GM18520 (cell line): ENCODE data around the gene NRXN2.
"Not testable (repeated sequence)": the region's sequence is repeated elsewhere in the genome, so short reads cannot be mapped to it uniquely, and the experiment has no call there.

Source experiments
- ATAC-seq: cut with Tn5 transposase; IDR thresholded peaks from one replicate; pipeline ENCODE4 v1.9.1; 2021; ENCODE audit not compliant: unreplicated experiment

Gene NRXN2

DNA sequence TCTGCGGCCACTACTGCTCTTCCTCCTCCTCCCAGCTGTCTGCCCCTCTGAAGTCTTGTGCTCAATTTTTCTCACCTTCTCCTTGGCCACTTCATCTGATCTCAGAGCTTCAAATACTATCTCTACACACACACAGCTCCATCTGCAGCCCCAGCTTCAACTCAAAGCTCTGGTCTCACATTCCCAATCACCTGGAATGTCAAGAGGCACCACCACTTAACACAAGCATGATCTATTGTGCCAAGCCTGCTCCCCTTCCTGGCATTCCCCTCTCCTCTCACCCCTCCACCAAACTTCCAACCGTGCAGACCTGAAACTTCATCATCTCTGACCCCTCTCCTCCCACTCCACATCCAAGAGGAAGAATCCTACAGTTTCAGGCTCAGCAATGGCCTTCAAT is 17.5 kb downstream of the NRXN2 start:
- no peak for ATAC-seq

DNA sequence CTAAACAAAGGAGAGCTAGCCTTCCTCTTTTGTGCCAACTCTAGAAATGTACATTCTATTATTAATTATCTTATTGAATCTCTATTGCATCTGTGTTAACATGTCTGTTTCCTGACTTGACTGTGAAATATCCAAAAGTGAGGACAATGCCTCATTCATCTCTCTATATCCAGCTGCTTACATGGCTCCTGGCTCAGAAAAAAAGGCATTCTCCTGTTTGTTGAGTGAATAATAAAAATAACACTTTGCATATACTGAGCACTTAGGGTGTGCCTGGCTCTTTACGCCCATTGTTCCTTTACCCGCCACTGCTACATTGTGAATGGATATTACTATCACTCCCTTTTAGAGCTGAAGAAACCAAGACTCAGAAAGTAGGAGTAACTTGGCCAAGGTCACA is 19.9 kb downstream of the NRXN2 start:
- no peak for ATAC-seq

DNA sequence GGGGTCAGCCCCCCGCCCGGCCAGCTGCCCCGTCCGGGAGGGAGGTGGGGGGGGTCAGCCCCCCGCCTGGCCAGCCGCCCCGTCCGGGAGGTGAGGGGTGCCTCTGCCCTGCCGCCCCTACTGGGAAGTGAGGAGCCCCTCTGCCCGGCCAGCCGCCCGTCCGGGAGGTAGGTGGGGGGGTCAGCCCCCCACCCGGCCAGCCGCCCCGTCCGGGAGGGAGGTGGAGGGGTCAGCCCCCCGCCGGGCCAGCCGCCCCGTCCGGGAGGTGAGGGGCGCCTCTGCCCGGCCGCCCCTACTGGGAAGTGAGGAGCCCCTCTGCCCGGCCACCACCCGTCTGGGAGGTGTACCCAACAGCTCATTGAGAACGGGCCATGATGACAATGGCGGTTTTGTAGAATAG is 21.0 kb downstream of the NRXN2 start:
- ATAC-seq, result not testable (repeated sequence)

DNA sequence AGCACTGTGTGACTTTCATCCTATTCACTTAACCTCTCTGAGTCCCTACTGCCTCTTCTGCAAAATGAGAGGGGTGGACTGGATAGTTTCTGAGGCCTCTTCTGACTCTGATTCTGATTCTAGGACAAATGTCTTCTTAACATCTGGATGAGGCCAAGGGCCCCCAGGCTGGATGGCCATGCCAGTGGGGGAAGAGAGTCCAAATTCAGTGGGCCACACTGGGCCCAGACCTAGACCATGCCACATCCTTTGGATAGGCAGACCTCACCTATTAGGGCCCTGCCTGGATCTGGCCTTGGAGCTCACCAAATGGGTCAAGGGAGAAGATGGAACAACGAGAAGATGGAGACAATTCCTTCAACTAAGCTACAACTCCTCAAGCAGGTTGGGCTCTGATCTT is 24.6 kb downstream of the NRXN2 start:
- ATAC-seq, result no peak

DNA sequence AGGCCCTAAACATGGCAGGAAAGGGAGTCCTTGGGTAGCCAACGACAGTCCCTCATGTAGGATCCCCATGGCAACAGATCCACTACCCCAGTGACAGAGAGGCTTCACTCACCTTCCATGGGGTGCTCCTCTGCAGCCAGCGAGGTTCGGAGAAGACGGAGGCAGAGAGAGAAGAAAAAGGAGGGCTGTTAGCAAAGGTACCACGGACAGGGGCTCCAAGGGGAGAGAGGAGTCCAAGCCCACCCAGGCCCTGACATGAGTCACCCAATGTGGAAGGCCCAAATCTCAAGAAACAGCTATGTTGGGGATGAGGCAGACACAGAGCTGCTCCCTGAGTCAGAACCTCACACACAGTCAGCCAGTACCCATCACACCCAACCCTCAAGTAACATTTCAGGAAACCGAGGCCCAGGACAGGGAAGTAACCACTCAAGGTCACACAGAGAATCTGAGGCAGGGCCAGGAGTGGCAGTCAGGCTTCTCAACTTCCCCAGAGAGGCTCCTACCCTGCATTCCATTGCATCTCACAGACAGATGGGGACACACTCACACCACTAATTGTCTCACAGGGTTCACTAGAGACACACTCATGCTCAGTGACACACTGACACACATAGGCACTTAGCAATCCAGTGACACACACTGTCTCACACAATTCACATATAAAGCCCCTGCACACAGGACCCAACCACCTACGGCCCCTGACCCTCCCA is 25.2 kb downstream of the NRXN2 start:
- no peak for ATAC-seq

DNA sequence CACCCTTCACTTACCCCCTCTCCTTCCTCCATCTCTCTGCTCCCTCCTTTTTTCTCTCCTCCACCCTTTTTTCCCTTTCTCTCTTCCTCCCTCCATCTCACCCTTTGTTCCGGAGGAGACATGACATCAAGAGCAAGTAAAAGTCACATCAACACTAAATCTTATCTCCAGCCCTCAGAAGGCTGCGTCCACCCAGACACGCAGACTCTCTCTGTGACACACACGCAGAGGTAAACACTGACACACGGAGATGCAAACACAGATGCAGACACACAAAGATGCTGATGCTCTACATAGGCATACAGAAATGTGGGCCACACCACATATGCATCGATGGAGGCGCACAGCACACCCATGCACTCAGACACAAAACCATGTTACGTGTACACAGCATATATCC is 27.0 kb downstream of the NRXN2 start:
- ATAC-seq, result no peak

DNA sequence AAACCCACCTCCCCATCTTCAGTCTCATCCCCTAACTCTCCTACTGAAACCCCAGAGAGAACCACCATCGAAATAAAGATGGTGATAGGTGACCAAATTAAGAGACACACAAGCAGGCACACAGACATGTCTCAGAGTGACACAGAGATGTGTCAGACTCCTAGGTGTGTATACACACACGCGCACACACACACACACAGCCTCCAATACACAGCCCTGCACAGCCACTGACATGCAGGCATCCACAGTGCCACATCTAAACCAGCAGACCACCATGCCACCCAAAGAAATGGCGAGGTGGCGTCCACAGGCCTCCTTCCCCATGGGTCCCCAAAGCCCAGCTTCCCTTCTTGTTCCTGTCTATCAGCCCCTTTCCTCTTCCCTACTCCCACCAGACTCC is 27.4 kb downstream of the NRXN2 start:
- ATAC-seq, result no peak

DNA sequence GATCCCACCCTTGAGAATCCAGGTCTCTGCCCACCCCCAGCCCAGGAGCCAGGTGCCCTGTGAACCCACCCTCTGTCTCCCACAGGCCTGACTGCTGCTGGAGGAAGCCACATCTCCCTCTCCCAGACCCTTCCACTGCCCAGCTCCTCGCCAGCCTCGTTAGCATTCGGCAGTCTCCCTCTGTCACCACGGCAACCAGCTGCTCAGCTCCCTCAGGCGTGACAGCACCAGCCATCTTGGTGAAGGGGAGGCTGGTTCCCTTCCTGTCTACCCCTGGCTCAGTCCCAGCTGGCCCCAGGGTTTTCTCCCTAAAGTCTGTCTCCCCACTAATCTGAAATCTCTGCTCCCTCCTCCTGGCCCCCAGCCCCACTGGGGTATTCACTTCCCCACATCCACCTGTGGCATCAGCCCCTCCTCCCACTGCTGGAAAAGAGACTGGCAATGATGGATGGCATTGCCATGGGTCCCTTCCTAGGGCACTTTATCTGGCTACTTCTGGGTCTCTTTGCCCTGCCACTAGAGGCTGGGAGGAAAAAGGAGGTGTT is 28.1 kb downstream of the NRXN2 start:
- no peak for ATAC-seq

DNA sequence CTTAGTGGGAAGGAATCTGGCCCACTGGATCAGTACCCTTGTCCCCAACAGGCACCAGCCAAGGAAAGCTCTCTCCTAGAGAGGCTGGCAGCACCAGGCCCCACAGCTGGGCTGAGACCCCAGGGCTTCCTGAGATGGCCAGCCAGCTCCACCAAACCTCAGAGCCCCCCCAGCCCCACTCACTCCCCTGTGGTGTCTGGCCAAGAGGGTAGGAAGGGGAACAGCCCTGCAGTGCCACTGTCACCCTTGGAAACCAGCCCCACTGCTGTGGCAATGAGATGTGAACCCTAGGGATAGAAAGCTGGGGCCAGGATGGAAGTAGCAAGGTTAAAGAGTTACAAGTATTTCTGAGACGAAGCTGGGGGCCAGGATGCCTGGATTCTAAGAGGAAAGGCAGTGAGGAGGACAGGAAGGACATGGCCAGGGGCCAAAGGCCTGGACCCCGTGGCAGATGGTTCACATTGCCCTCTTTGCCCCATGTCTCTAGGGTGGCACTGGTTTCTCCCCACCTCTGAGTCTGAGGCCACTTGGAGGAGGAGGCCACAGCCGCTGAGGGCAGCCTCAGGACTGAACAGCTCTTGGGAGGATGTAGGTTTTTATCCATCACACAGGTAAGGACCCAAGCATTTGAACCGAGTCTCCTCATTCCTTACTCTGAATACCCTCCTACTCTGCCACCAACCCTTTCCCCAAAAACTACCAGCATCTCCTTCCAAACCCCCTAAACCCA is 28.8 kb downstream of the NRXN2 start:
- no peak for ATAC-seq

DNA sequence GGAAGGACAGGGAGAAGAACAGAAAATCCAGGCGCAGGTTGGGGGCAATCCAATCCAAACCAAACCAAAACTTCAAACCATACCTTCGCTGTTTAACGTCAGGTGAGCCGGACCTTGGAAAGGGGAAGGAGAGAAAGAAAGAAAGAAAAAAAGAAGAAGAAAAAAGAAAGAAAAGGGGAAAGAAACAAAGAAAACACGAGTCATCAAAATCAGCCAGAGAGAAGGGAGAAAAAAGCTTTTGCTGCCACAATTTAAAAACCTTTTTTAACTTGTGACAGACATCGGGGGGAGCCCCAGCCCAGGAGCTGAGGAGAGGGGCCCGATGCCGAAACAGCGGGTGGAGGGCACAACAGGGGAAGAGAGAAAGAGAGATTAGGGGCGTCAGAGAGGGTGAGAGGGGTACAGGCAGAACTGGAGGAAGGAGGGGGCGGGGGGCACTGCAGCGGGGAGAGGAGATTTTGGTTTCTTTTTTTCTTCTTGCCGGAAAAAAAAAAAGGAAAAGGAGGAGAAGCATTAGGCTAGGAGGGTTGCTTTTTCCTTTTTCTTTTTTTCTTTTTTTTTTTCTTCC is 30.1 kb downstream of the NRXN2 start:
- ATAC-seq, result no peak

DNA sequence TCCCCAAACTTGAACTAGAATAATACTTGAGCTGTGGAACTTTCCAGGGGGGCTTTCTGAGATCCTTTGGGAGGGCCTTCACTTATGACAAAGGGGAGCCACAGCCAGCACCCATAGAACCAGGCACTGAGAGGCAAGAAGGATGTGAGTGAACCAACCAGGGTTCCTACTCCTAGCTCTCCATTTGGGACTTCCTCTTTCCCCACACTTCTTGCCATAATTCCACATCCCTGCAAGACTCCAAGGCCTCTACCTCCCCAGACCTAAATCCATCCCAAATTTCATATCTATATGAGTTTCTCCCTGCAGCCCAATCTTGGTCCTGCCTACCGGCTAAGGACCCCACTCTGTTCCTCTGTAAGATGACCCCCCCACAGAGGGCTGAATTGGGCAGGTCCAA is 31.5 kb downstream of the NRXN2 start:
- ATAC-seq, result no peak

DNA sequence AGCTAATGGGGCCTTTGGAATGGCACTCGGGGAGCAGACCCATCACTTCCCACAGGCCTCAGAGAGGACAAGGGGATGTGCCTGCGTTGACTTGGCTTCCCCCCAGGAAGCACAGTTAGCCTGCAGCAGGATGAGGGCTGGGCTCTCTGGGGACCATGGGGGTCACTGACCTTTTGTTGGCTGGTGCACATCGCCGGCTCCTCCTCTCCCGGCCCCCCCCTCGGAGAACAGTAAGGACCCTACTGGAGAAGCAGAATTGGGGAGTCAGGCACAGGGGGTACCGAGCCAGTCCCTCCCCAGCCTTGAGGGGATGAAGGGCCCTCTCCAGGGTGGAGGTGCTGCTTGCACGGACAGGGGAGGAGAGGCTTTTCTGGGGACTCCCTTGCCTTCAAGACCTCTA is 32.8 kb downstream of the NRXN2 start:
- ATAC-seq, result no peak

DNA sequence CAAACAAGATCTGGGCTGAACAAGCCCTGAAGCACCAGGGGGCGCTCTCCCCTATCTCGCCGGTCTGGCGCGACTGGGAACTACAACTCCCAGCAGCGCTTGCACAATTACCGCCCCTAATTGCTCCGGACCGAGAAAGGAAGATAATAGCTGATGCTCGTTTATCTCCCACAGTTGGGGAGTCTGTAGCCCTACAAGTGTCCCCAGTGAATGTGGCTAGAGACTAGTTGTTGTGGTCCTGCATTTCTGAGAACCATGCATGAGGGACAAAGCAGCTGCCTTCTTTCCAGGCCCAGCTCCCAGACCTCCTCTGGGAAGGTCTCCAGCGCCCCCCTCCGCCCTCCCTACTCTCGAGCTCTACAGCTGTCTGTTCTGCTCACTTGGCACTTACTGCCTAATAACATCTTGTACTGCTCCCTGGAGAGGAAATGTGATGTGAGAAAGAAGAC is 34.4 kb downstream of the NRXN2 start:
- no peak for ATAC-seq

DNA sequence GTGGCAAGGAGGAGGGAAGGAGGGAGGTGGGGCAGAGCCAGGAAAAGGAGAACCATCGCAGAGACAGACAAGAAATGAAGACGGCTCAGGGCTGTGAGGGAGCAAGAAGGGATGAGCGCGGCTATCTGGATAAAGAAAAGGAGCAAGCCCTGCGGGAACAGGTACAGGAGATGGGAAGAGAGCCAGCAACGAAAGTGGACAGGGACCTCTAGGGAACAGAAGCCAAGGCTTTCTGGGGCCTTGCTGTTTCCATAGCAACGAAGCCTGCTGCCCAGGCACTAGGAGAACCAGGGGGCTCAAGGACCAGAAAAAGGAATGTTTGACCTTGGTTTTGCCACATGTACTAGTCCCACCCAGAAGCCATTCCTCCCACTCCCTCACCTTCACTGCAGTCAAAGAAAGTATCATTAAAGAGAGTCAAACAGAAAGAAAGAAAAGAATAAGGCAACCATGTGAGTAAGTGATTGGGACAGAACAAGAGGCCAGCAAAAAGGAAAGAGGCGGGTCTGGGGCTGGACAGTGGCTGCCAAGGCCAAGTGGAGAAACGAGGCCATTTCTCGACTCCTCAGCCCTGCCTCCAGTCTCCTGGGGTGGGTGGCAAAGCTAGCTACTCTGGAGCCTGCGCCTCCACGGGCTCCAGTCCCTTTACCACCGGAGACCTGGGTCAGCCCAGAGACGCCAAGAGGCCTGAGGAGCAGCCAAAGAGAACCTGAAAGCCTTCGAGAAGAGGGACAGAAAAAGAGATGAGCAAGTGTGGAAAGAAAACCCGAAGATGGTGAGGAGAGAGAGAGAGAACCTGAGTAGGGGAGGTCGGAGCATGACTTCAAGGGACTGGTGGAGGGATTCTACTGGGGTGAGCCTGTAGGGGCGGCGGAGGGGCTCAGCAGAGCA is 35.1 kb downstream of the NRXN2 start:
- ATAC-seq, result no peak

DNA sequence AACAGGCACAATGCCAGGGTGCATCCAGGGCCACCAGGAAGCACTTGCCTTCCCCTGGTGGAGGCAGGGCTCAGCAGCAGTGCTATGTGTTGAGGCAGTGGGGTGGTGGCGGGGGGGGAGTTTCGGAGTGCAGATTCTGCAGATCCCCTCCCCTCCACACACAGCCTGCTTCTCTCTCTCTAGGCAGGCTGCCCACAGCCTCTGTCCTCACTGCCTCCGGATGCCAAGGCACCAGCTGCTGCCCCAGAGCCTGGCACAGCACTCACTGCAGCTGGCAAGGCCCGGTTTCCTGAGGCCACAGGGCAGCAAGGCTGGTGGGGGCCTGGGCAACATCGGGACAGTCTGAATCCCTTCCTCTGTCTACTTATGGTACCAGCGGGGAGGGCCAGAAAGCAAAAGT is 35.8 kb downstream of the NRXN2 start:
- no peak for ATAC-seq

DNA sequence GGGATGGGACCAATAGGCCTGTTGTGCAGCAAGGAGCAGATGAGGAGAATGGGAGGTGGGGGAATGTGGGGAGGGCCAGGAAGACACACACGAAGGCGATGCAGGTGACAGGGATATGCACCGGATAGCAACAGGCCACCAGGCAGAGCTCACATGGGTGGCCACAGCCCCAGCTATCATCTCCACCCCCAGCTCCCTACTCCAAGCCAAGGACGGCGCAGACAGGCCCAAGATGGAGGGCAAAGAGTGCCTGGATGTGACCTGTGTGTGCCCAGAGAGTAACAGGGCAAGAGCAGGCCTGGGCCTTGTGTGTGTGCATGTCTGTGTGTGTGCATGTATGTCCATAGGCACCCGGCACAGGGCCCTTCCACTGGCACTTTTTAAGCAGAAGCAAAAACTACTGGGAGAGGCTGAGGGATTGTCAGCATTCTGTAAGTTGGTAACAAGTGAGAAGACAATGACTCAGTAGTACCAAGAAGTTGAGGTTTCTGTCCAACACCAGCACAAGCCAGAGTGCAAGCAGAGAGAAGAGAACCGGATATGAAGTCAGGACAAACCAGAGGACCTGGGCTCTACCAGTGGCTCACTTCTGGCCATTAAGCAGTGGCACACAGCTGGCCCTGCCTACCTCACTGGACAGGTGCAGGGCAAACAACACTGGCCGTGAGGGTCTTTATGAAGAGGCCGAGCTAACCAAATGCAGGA is 36.4 kb downstream of the NRXN2 start:
- ATAC-seq, result no peak

DNA sequence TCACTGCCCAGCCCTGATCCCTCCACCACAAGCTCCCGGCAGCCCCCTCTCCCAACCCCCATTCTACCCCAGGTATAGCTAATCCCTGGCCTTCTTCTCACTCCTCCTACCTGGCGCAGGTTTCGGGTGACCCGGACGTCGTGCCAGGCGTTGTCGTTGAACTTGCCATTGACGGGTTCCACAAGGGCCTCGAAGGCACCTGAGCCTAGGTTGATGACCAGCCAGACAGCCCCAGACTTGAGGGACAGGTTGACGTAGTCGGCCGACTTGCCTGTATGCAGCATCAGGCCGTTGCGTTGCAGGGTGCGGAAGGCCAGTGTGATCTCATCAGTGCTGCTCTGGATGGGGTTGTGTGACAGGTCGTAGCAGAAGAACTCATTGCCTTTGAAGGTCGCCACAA is 37.5 kb downstream of the NRXN2 start:
- no peak for ATAC-seq

DNA sequence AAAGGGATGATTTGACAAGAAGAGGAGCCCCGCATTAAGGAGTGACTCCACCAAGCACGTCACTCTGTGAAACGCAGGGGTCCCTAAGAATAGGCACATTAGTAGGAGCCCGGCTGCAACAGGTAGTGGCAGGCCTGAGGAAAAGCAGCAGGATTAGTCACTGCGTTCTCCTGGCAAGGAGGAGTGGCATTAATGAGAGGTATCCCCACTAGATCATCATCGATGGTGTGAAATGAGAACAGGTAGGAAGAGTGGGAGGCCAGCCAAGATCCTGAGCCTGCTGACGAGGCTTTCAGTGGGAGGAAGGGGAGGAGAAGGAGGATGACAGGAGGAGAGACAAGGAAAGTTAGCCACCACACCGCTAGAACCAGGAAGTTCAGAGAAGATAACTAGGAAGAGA is 38.6 kb downstream of the NRXN2 start:
- ATAC-seq, result no peak

DNA sequence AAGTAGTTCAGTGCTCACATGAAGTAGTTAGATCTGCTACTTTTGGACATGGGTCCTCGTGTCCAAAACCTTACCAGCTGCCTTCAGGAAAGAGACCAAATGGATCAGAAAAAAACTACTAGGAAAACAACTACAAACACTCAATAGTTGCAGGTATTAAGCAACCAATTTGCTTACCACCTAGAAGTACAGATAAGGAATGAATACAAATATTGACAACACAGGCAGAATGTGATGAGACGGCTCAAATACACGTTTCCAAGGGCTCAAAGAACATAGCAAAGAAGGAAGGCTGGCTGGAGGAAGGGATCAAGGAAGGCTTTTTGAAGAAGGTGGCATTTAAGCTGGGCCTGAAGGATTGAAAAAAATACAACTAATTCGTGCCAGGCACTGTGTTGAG is 41.8 kb downstream of the NRXN2 start:
- no peak for ATAC-seq

DNA sequence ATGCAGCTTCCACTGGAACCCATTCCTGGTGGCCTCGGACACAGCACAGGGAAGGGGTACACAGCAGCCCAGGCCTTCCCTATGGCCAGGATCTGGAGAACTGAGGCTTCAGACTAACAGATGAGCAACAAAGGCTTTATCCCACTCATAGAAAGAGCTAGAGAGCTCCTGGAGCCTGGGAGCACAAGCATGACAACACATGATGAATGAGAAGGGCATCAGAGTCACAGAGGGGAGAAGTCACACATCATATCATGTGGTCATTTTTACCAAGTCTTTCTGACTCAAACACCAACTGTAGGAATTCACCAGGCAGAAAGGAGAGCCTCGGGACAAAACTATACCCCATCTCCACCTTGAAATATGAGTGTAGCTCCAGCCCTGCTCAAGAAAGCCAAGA is 43.2 kb downstream of the NRXN2 start:
- ATAC-seq, result no peak
